ENCODE measurements around the gene SLC12A2.

Gene SLC12A2

DNA sequence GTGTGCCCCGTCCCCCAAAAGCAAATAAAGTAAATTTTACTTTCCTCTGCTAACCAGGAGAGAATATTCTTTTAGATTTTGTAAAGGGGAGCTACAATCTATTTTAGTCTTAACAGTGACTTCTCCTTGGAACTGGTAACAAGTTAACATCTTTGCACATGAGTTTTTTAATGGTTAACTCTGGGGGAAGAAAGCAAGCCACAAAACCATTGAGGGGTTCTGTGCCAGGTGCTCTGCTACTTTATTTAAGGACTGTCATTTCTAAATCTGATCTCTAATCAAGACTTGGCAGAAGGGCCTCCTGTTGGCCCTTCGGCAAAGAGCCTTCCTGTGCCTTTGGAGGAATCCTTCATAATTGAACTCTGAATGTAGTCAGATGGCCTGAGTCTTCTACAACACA lies 153.4 kb downstream of the SLC12A2 start:
- DNase-seq (ENCODE audit: low read depth in 2 of 2) = no peak
- TF ChIP-seq, protein P1, sequence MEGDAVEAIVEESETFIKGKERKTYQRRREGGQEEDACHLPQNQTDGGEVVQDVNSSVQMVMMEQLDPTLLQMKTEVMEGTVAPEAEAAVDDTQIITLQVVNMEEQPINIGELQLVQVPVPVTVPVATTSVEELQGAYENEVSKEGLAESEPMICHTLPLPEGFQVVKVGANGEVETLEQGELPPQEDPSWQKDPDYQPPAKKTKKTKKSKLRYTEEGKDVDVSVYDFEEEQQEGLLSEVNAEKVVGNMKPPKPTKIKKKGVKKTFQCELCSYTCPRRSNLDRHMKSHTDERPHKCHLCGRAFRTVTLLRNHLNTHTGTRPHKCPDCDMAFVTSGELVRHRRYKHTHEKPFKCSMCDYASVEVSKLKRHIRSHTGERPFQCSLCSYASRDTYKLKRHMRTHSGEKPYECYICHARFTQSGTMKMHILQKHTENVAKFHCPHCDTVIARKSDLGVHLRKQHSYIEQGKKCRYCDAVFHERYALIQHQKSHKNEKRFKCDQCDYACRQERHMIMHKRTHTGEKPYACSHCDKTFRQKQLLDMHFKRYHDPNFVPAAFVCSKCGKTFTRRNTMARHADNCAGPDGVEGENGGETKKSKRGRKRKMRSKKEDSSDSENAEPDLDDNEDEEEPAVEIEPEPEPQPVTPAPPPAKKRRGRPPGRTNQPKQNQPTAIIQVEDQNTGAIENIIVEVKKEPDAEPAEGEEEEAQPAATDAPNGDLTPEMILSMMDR (IDR thresholded peaks at IDR 0.05; ENCODE audit: low read depth, low read length) = no peak
- no peak overlapping the region for H3K4me3 ChIP-seq (replicated peaks in 1 of 2; ENCODE audit: low read depth in 2 of 2, low read length in 2 of 2)

DNA sequence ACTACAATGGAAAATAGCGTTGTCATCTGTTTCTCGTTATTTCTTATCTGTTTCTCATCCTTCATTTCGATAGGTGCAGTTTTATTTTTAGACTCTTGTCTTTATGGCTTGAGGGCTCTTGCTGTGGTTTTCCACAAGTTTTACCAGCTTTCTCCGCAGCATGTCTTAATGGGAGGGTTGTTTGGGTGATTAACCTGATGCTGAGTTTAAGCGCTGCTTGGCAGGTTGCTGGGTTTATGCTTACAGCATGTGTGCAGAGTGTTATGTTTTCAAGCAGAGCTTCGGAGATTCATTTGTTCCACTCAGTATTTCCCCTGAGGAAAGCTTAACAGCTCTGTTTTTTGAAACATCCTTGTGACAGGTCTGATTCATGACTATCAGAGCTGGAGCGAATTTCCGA lies 154.0 kb downstream of the SLC12A2 start:
- no peak overlapping the region for H3K4me3 ChIP-seq (replicated peaks in 1 of 2; ENCODE audit: low read depth in 2 of 2, low read length in 2 of 2)
- DNase-seq (ENCODE audit: low read depth in 2 of 2) = peak; percentile 36 to 38
- TF ChIP-seq, protein P1 (IDR thresholded peaks at IDR 0.05; ENCODE audit: low read depth, low read length) = no peak

All from cardiac fibroblast (primary cell).